Naive B cell (primary cell): Measurements from ENCODE around the gene RAB11FIP4. TPM values are rescaled to one million over a fixed set of nuclear protein-coding genes. Genes with fewer than 3 reads are reported as not detected.

ENCODE experiments used
- ATAC-seq, 2 donors: fragments of 150-1000 bp; cut with Tn5 transposase; 2 replicates each; pipeline ENCODE4 v1.10.0; 2021; ENCODE audit warnings: low read depth in 2 of 2, mild to moderate bottlenecking in 2 of 2, moderate library complexity in 2 of 2
- DNase-seq: peaks from one replicate; pipeline ENCODE4 v3.0.0; 2022
- H3K27ac Mint-ChIP-seq, 6 donors: one replicate each; pipeline ENCODE4 v1.8.0; 2020 to 2022; ENCODE audit warnings: mild to moderate bottlenecking in 6 of 6, mixed read lengths in 6 of 6, moderate library complexity in 5 of 6, inconsistent platforms in 2 of 6
- H3K27me3 Mint-ChIP-seq, 3 donors: one replicate each; pipeline ENCODE4 v1.8.0; 2021 to 2022; ENCODE audit warnings: mixed read lengths in 3 of 3, mild to moderate bottlenecking in 1 of 3
- H3K36me3 Mint-ChIP-seq, 2 donors: one replicate each; pipeline ENCODE4 v1.8.0; 2020 to 2022; ENCODE audit warnings: mixed read lengths in 2 of 2, inconsistent platforms in 1 of 2, mild to moderate bottlenecking in 1 of 2
- H3K4me1 Mint-ChIP-seq, 3 donors: one replicate each; pipeline ENCODE4 v1.8.0; 2020 to 2022; ENCODE audit warnings: mixed read lengths in 3 of 3, inconsistent platforms in 1 of 3, mild to moderate bottlenecking in 1 of 3, moderate library complexity in 1 of 3
- H3K4me3 Mint-ChIP-seq, 8 donors: one replicate each; pipeline ENCODE4 v1.8.0; 2020 to 2022; ENCODE audit warnings: mild to moderate bottlenecking in 8 of 8, mixed read lengths in 8 of 8, moderate library complexity in 8 of 8, inconsistent platforms in 2 of 8
- H3K9me3 Mint-ChIP-seq, 7 donors: one replicate each; pipeline ENCODE4 v1.8.0; 2020 to 2022; ENCODE audit warnings: mixed read lengths in 7 of 7, mild to moderate bottlenecking in 5 of 7, inconsistent platforms in 2 of 7, moderate library complexity in 1 of 7
- polyA plus RNA-seq, 6 donors: library from polyadenylated mRNA; unstranded; fragments of 300-500 nt; fragmentation: Illumina TruSeq; gene quantifications; one replicate each; pipeline ENCODE4 v1.2.3, GENCODE V29; 2021; ENCODE audit warnings: low read depth in 6 of 6

Gene RAB11FIP4
- polyA plus RNA-seq, 6 donors from 2014 or later = 7.3 to 29.7 (median 20.8) TPM

DNA sequence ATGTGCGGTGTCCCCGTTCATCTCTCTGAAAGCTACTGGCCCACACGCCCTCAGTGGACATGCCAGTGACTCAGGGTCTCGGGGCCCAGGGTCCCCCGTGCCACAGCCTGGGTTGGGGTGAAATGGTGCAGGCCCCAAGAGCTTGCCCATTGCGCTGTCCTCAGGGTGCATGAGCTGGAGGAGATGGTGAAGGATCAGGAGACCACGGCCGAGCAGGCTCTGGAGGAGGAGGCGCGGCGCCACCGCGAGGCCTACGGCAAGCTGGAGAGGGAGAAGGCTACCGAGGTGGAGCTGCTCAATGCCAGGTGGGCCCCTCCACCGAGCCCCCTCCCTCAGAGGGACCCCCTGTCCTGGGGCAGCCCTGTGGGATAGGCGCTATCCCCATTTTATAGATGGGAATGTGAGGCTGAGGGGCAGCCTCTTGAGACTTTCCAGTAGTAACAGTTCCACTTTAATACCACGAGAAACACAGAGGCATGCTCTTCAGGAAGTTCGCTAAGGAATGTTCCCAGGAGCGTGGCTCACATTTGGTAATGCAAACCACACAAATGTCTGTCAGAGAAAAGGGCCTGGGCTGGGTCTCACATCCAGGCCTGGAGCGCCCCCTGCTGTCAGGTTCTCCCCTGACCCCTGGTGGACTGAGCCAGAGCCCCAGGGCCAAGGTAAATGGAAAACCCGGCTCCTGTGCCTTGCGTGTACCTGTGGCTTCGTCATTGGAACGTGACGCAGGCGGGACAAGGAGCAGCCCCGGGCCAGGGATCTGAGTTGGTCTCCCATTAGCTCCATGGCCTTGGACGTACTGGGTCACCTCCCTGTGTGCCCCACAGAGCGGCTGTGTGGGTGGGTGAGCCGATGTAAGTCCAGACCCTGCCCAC is 133.7 kb downstream of the RAB11FIP4 start:
- H3K4me3 Mint-ChIP-seq = no peak overlapping the region
- no peaks in the 10 kb centered on the region for H3K27me3 Mint-ChIP-seq
- H3K36me3 Mint-ChIP-seq = peaks cover 0 to 5% of the 10 kb centered on the region in 2 donors
- peaks cover 0 to 4% (median 0%) of the 10 kb centered on the region in 7 donors for H3K9me3 Mint-ChIP-seq
- H3K27ac Mint-ChIP-seq = peak overlapping the region in 2 of 6 donors; percentile 11 to 20
- ATAC-seq (peak; percentile 84 to 87), DNase-seq (peak; percentile 78)
- peaks cover 0 to 3% (median 2%) of the 10 kb centered on the region in 3 donors for H3K4me1 Mint-ChIP-seq

- Mint-ChIP-seq H3K27me3 (no peaks in the 10 kb centered on the region), H3K36me3 (peaks cover 0 to 5% of the 10 kb centered on the region in 2 donors), H3K9me3 (peaks cover 0 to 4% (median 0%) of the 10 kb centered on the region in 7 donors), H3K4me1 (peaks cover 0 to 3% (median 0%) of the 10 kb centered on the region in 3 donors), H3K27ac (no peak overlapping the region), H3K4me3 (no peak overlapping the region)
- ATAC-seq (peak; percentile 9 to 41), DNase-seq (no peak)
Observed at GRCh38 chr17:31525801-31526549, 134.5 kb downstream of the RAB11FIP4 start.

- Mint-ChIP-seq H3K4me1 (peaks cover 0 to 3% (median 0%) of the 10 kb centered on the region in 3 donors), H3K27ac (no peak overlapping the region), H3K27me3 (no peaks in the 10 kb centered on the region), H3K4me3 (no peak overlapping the region), H3K36me3 (peaks cover 4 to 10% of the 10 kb centered on the region in 2 donors), H3K9me3 (peaks cover 0 to 4% (median 0%) of the 10 kb centered on the region in 7 donors)
- DNase-seq = no peak
- no peak for ATAC-seq
Observed at GRCh38 chr17:31527606-31528005, 136.1 kb downstream of the RAB11FIP4 start.

- Mint-ChIP-seq H3K4me3 (no peak overlapping the region), H3K4me1 (peaks cover 4 to 6% (median 6%) of the 10 kb centered on the region in 3 donors), H3K9me3 (peaks cover 0 to 4% (median 0%) of the 10 kb centered on the region in 7 donors), H3K27ac (no peak overlapping the region), H3K36me3 (peaks cover 4 to 8% of the 10 kb centered on the region in 2 donors), H3K27me3 (no peaks in the 10 kb centered on the region)
- DNase-seq (no peak), ATAC-seq (no peak)
Observed at GRCh38 chr17:31528291-31528874, 136.9 kb downstream of the RAB11FIP4 start.

DNA sequence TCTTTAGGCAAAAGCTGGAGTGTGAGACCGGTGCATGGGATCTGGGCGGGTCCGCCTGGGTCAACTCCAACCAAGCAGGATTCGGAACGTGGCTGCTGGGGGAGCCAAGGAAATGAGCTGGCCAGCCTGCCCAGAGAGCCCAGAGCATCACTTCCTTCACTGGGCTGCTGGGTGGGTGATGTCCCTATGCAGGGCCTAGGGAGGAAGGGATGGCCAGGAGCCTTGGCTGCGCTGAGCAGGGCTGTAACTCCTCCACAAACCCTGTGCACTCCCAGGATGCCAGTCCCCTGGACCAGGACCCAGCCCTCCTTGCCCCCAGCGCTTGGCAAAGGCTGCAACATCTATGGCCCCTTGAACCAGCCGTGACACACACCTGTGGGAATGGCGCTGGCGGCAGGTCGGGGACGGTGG is 138.4 kb downstream of the RAB11FIP4 start:
- no peaks in the 10 kb centered on the region for H3K27me3 Mint-ChIP-seq
- H3K4me3 Mint-ChIP-seq = no peak overlapping the region
- DNase-seq (no peak), ATAC-seq (no peak)
- peaks cover 4 to 8% of the 10 kb centered on the region in 2 donors for H3K36me3 Mint-ChIP-seq
- peaks cover 10 to 18% (median 16%) of the 10 kb centered on the region in 3 donors for H3K4me1 Mint-ChIP-seq
- H3K27ac Mint-ChIP-seq = no peak overlapping the region
- H3K9me3 Mint-ChIP-seq = no peaks in the 10 kb centered on the region

DNA sequence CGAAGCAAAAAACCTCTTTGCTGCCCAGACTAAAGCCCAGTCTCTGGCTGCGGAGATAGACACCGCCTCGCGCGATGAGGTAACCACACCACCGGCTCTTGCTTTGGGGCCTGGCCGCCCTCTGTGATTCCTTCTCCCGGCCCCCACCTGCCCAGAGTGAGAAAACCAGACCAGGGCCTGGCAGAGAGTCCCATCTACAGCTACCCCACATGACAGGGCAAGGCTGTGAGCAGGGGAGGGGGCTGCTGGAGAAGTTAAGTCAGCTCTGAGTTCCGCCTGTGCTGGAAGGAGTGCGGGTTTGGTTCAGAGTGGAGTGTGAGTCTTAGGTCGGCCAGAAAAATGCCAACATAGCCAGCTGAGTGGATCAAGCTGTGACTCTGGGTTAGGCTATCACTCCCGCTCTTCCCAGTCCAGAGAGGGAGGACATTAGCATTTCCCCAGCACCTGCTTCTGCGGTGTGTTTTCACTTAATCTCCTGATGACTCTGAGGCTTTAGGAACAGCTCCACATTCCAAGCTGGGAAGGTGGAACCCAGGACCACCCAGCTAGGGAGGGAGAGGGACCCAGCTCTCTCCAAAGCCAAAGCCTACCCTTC is 139.0 kb downstream of the RAB11FIP4 start:
- H3K4me3 Mint-ChIP-seq = no peak overlapping the region
- DNase-seq = no peak
- H3K4me1 Mint-ChIP-seq = peaks cover 13 to 25% (median 22%) of the 10 kb centered on the region in 3 donors
- H3K9me3 Mint-ChIP-seq = no peaks in the 10 kb centered on the region
- H3K27me3 Mint-ChIP-seq = no peaks in the 10 kb centered on the region
- H3K36me3 Mint-ChIP-seq = peaks cover 4 to 8% of the 10 kb centered on the region in 2 donors
- no peak for ATAC-seq
- H3K27ac Mint-ChIP-seq = no peak overlapping the region

- H3K4me1 Mint-ChIP-seq = peaks cover 17 to 34% (median 28%) of the 10 kb centered on the region in 3 donors
- H3K27me3 Mint-ChIP-seq = no peaks in the 10 kb centered on the region
Observed at GRCh38 chr17:31531336-31531980, 140.0 kb downstream of the RAB11FIP4 start.

GRCh38 chr17:31532081-31532480 is 140.6 kb downstream of the RAB11FIP4 start:
- no peaks in the 10 kb centered on the region for H3K27me3 Mint-ChIP-seq
- peak overlapping the region in 1 of 8 donors; percentile 35 for H3K4me3 Mint-ChIP-seq
- no peak overlapping the region for H3K27ac Mint-ChIP-seq
- H3K9me3 Mint-ChIP-seq = no peaks in the 10 kb centered on the region
- DNase-seq (no peak), ATAC-seq (no peak)
- H3K36me3 Mint-ChIP-seq = peaks cover 4 to 8% of the 10 kb centered on the region in 2 donors
- H3K4me1 Mint-ChIP-seq = peaks cover 21 to 41% (median 34%) of the 10 kb centered on the region in 3 donors

More at GRCh38 chr17:31531336-31531980, 140.0 kb downstream of the RAB11FIP4 start:
- no peak for ATAC-seq
- no peak for DNase-seq
- Mint-ChIP-seq H3K9me3 (no peaks in the 10 kb centered on the region), H3K4me3 (no peak overlapping the region), H3K36me3 (peaks cover 4 to 8% of the 10 kb centered on the region in 2 donors), H3K27ac (peak overlapping the region in 3 of 6 donors; percentile 47 to 53 (median 47))

- peaks cover 4 to 8% of the 10 kb centered on the region in 2 donors for H3K36me3 Mint-ChIP-seq
- ATAC-seq = no peak
- no peak overlapping the region for H3K27ac Mint-ChIP-seq
- no peaks in the 10 kb centered on the region for H3K27me3 Mint-ChIP-seq
- H3K4me1 Mint-ChIP-seq = peaks cover 25 to 45% (median 39%) of the 10 kb centered on the region in 3 donors
- DNase-seq = no peak
- no peak overlapping the region for H3K4me3 Mint-ChIP-seq
- H3K9me3 Mint-ChIP-seq = no peaks in the 10 kb centered on the region
Observed at GRCh38 chr17:31532526-31532925, 141.1 kb downstream of the RAB11FIP4 start.

GRCh38 chr17:31533546-31534155 is 142.2 kb downstream of the RAB11FIP4 start:
- no peaks in the 10 kb centered on the region for H3K27me3 Mint-ChIP-seq
- no peak overlapping the region for H3K27ac Mint-ChIP-seq
- peaks cover 4 to 8% of the 10 kb centered on the region in 2 donors for H3K36me3 Mint-ChIP-seq
- ATAC-seq (no peak), DNase-seq (no peak)
- peaks cover 36 to 56% (median 50%) of the 10 kb centered on the region in 3 donors for H3K4me1 Mint-ChIP-seq
- H3K9me3 Mint-ChIP-seq = no peaks in the 10 kb centered on the region
- H3K4me3 Mint-ChIP-seq = no peak overlapping the region

DNA sequence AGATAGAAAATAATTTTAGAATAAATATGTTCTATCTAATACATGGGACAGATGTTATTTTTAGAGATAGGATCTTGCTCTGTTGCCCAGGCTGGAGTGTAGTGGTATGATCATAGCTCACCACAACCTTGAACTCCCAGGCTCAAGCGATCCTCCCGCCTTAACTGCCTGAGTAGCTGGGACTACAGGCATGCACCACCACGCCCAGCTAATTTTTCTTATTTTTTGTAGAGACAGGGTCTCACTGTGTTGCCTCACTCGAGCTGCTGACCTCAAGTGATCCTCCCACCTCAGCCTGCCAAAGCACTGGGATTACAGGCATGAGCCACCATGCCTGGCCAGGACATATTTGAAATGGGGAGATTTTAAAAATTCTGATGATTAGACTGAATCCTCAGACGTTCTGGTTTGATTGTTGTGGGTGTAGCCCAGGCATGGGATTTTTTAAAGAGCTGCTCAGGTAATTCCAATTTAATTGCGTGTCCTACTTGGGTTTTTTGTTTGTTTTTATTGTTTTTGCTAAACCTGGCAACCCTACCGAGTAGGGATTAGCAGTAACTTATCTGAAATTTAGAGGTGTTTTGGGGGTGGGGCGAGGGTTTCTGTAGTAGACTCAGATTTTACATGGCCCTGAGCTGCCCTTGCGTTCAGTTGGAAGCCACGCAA is 142.9 kb downstream of the RAB11FIP4 start:
- no peak for ATAC-seq
- Mint-ChIP-seq H3K4me3 (peak overlapping the region in 3 of 8 donors; percentile 22 to 69 (median 65)), H3K9me3 (no peaks in the 10 kb centered on the region), H3K4me1 (peaks cover 42 to 63% (median 57%) of the 10 kb centered on the region in 3 donors), H3K27ac (peak overlapping the region in 2 of 6 donors; percentile 63 to 80), H3K36me3 (peaks cover 4 to 8% of the 10 kb centered on the region in 2 donors), H3K27me3 (no peaks in the 10 kb centered on the region)
- DNase-seq = no peak
